Prostate gland (tissue), 2 donors: ENCODE measurements around the gene ARPC1A.

Source experiments
- POLR2A ChIP-seq: fragments of 450-650 bp; IDR thresholded peaks from one replicate; pipeline ENCODE4 v1.6.1; 2016; ENCODE audit warnings: antibody characterized with exemption, mild to moderate bottlenecking
- TF ChIP-seq, protein P1 (sequence below), 4 experiments: fragments of 200-600 bp in 2 of 4; fragments of 450-650 bp in 2 of 4; sonication (generic) in 2 of 4; IDR thresholded peaks; 1 replicate in 3 of 4; 2 replicates in 1 of 4; pipeline ENCODE4 v1.5.1; 2016 to 2019; ENCODE audit warnings: antibody characterized with exemption in 4 of 4, mild to moderate bottlenecking in 2 of 4, moderate library complexity in 2 of 4

- TF ChIP-seq, protein P1, sequence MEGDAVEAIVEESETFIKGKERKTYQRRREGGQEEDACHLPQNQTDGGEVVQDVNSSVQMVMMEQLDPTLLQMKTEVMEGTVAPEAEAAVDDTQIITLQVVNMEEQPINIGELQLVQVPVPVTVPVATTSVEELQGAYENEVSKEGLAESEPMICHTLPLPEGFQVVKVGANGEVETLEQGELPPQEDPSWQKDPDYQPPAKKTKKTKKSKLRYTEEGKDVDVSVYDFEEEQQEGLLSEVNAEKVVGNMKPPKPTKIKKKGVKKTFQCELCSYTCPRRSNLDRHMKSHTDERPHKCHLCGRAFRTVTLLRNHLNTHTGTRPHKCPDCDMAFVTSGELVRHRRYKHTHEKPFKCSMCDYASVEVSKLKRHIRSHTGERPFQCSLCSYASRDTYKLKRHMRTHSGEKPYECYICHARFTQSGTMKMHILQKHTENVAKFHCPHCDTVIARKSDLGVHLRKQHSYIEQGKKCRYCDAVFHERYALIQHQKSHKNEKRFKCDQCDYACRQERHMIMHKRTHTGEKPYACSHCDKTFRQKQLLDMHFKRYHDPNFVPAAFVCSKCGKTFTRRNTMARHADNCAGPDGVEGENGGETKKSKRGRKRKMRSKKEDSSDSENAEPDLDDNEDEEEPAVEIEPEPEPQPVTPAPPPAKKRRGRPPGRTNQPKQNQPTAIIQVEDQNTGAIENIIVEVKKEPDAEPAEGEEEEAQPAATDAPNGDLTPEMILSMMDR (IDR thresholded peaks at IDR 0.05): peak in 2 of 4 experiments; percentile 19 to 51
- TF ChIP-seq POLR2A: peak; percentile 84
These were observed at the start of gene ARPC1A for GRCh38 chr7:99325592-99326407.
